Measurements from ENCODE around the gene PPP1R9B. TPM values are rescaled to one million over a fixed set of nuclear protein-coding genes. Genes with fewer than 3 reads are reported as not detected.

PPP1R9B gene
- total RNA-seq, 1 experiment from 2014 or later = 112 TPM

- POLR2A ChIA-PET = interaction anchor here (1.1 kb wide), 1 partner anchor 10 kb away, joined by 3 read pairs; no protein-coding TSS in a partner anchor
- H3K9me3 ChIP-seq (ENCODE audit: control insufficient read depth in 1 of 2, insufficient read depth in 1 of 2, low read depth in 1 of 2, low read length in 2 of 2) = no peaks in the 10 kb centered on the region
- DNase-seq (ENCODE audit: low read depth, low spot score) = no peak
- H3K27me3 ChIP-seq (ENCODE audit: insufficient read depth, low read length) = no peaks in the 10 kb centered on the region
- no peaks in the 10 kb centered on the region for H3K9me2 ChIP-seq (ENCODE audit: insufficient read depth)
- no peak overlapping the region for H2AFZ ChIP-seq (ENCODE audit: low read depth, low read length, poor library complexity, severe bottlenecking)
- peaks cover 71% of the 10 kb centered on the region for H3K79me2 ChIP-seq (ENCODE audit: insufficient read depth, low read length)
- no peak overlapping the region for H3K4me2 ChIP-seq (ENCODE audit: low read length)
- no peak for ATAC-seq
- TF ChIP-seq SIN3A (IDR thresholded peaks at IDR 0.05; ENCODE audit: low read depth) (no peak), EZH2phosphoT487 (IDR thresholded peaks at IDR 0.05; ENCODE audit: borderline replicate concordance) (no peak), JUND (IDR thresholded peaks at IDR 0.05) (no peak), CTCF (IDR thresholded peaks at IDR 0.05 in 2 of 3, conservative IDR thresholded peaks at IDR 0.05 in 1 of 3; ENCODE audit: borderline replicate concordance in 1 of 3, insufficient read depth in 1 of 3, low read depth in 2 of 3, low read length in 2 of 3) (no peak)
- H3K36me3 ChIP-seq (ENCODE audit: control insufficient read depth in 1 of 2, insufficient read depth in 2 of 2, low read length in 2 of 2) = peaks cover 77 to 92% of the 10 kb centered on the region in 2 experiments
- H3K9ac ChIP-seq (ENCODE audit: low read length) = no peak overlapping the region
- RAD21 ChIA-PET (ENCODE audit: low non-redundant PET in 1 of 2, low total read pairs in 2 of 2, uncharacterized antibody in 2 of 2, unreplicated experiment in 2 of 2) = no interaction called here
- peaks cover 4% of the 10 kb centered on the region; the same call in 1 of the 2 replicates for H4K20me1 ChIP-seq (ENCODE audit: insufficient read depth)
- no TSS peak for BruUV-seq (replicated peaks)
- no peak overlapping the region for H3K27ac ChIP-seq (ENCODE audit: low read depth, low read length)
- CTCF ChIA-PET = interaction anchor here (0.9 to 1.8 kb wide), 3 partner anchors 10 to 28 kb away, joined by 3 to 5 read pairs (median 5); no protein-coding TSS in a partner anchor
- peaks cover 0 to 10% of the 10 kb centered on the region in 2 experiments; a peak in 2 of 4 replicates for H3K4me1 ChIP-seq (ENCODE audit: control insufficient read depth in 1 of 2, insufficient read depth in 2 of 2, low read length in 2 of 2)
- no peak overlapping the region for H3K4me3 ChIP-seq (replicated peaks in 1 of 2; ENCODE audit: low read depth in 1 of 2, low read length in 2 of 2)
- intact Hi-C loops (cut with micrococcal nuclease) = no loop called here
Observed at GRCh38 chr17:50141745-50142110, 8.7 kb downstream of the PPP1R9B start.

GRCh38 chr17:50141026-50141744 is 9.3 kb downstream of the PPP1R9B start:
- ChIA-PET CTCF (interaction anchor here (0.9 to 1.8 kb wide), 5 partner anchors 9 to 37 kb away, joined by 3 to 5 read pairs (median 5); no protein-coding TSS in a partner anchor), POLR2A (interaction anchor here (1.1 kb wide), 1 partner anchor 11 kb away, joined by 3 read pairs; no protein-coding TSS in a partner anchor), RAD21 (ENCODE audit: low non-redundant PET in 1 of 2, low total read pairs in 2 of 2, uncharacterized antibody in 2 of 2, unreplicated experiment in 2 of 2) (no interaction called here)
- no peak overlapping the region for H3K9ac ChIP-seq (ENCODE audit: low read length)
- intact Hi-C loops (cut with micrococcal nuclease) = no loop called here
- BruUV-seq (replicated peaks) = no TSS peak
- H3K9me3 ChIP-seq (ENCODE audit: control insufficient read depth in 1 of 2, insufficient read depth in 1 of 2, low read depth in 1 of 2, low read length in 2 of 2) = no peaks in the 10 kb centered on the region
- H2AFZ ChIP-seq (ENCODE audit: low read depth, low read length, poor library complexity, severe bottlenecking) = no peak overlapping the region
- H3K36me3 ChIP-seq (ENCODE audit: control insufficient read depth in 1 of 2, insufficient read depth in 2 of 2, low read length in 2 of 2) = peaks cover 79 to 92% of the 10 kb centered on the region in 2 experiments
- H3K27me3 ChIP-seq (ENCODE audit: insufficient read depth, low read length) = no peaks in the 10 kb centered on the region
- H3K4me3 ChIP-seq (replicated peaks in 1 of 2; ENCODE audit: low read depth in 1 of 2, low read length in 2 of 2) = no peak overlapping the region
- peak overlapping the region; percentile 13; the same call in 1 of the 2 replicates for H3K27ac ChIP-seq (ENCODE audit: low read depth, low read length)
- no peak overlapping the region for H3K4me2 ChIP-seq (ENCODE audit: low read length)
- H3K4me1 ChIP-seq (ENCODE audit: control insufficient read depth in 1 of 2, insufficient read depth in 2 of 2, low read length in 2 of 2) = peaks cover 0 to 9% of the 10 kb centered on the region in 2 experiments; a peak in 1 of 4 replicates
- peaks cover 66% of the 10 kb centered on the region for H3K79me2 ChIP-seq (ENCODE audit: insufficient read depth, low read length)
- no peaks in the 10 kb centered on the region for H3K9me2 ChIP-seq (ENCODE audit: insufficient read depth)
- no peak for ATAC-seq
- H4K20me1 ChIP-seq (ENCODE audit: insufficient read depth) = peaks cover 4% of the 10 kb centered on the region; the same call in 1 of the 2 replicates
- DNase-seq (ENCODE audit: low read depth, low spot score) = no peak
- no peak for TF ChIP-seq TCF7L2 (IDR thresholded peaks at IDR 0.05; ENCODE audit: borderline replicate concordance, extremely low read depth, insufficient read depth, insufficient read length)
- TF ChIP-seq YY1 (IDR thresholded peaks at IDR 0.05; ENCODE audit: extremely low read depth, insufficient replicate concordance, low read depth, low read length) = no peak
- TF ChIP-seq RAD21 (IDR thresholded peaks at IDR 0.05; ENCODE audit: low read depth) = no peak
- TF ChIP-seq POLR2A (IDR thresholded peaks at IDR 0.05; ENCODE audit: borderline replicate concordance, extremely low read depth, insufficient read depth, insufficient read length) = no peak
- no peak for TF ChIP-seq SIN3A (IDR thresholded peaks at IDR 0.05; ENCODE audit: low read depth)
- TF ChIP-seq ZNF274 (IDR thresholded peaks at IDR 0.05; ENCODE audit: low read depth, low read length) = no peak
- TF ChIP-seq ZFX (IDR thresholded peaks at IDR 0.05) = no peak
- TF ChIP-seq EZH2phosphoT487 (IDR thresholded peaks at IDR 0.05; ENCODE audit: borderline replicate concordance) = no peak
- TF ChIP-seq FOSL1 (IDR thresholded peaks at IDR 0.05; ENCODE audit: low read depth) = no peak
- no peak for TF ChIP-seq ATF3 (IDR thresholded peaks at IDR 0.05)
- no peak for TF ChIP-seq POLR2AphosphoS5 (IDR thresholded peaks at IDR 0.05; ENCODE audit: low read depth, low read length)

Measured in HCT116 (cell line).